Measurements from ENCODE around the gene GALNT18. TPM values are rescaled to one million over a fixed set of nuclear protein-coding genes. Genes with fewer than 3 reads are reported as not detected.

The GALNT18 gene
- total RNA-seq, 1 donor from 2014 or later: 11.7 TPM

GRCh38 chr11:11660363-11660740, 38.5 kb upstream of the GALNT18 start:
- Mint-ChIP-seq H3K36me3 (no peaks in the 10 kb centered on the region), H3K4me1 (ENCODE audit: unreplicated experiment) (no peaks in the 10 kb centered on the region), H3K27me3 (peaks cover 33% of the 10 kb centered on the region), H3K27ac (no peak overlapping the region), H3K4me3 (no peak overlapping the region), H3K9me3 (no peaks in the 10 kb centered on the region)
- TF ChIP-seq, protein P1, sequence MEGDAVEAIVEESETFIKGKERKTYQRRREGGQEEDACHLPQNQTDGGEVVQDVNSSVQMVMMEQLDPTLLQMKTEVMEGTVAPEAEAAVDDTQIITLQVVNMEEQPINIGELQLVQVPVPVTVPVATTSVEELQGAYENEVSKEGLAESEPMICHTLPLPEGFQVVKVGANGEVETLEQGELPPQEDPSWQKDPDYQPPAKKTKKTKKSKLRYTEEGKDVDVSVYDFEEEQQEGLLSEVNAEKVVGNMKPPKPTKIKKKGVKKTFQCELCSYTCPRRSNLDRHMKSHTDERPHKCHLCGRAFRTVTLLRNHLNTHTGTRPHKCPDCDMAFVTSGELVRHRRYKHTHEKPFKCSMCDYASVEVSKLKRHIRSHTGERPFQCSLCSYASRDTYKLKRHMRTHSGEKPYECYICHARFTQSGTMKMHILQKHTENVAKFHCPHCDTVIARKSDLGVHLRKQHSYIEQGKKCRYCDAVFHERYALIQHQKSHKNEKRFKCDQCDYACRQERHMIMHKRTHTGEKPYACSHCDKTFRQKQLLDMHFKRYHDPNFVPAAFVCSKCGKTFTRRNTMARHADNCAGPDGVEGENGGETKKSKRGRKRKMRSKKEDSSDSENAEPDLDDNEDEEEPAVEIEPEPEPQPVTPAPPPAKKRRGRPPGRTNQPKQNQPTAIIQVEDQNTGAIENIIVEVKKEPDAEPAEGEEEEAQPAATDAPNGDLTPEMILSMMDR (conservative IDR thresholded peaks at IDR 0.05): no peak
- no peak for DNase-seq (ENCODE audit: extremely low spot score, unreplicated experiment)

- DNase-seq (ENCODE audit: extremely low spot score, unreplicated experiment): no peak
- Mint-ChIP-seq H3K9me3 (no peaks in the 10 kb centered on the region), H3K36me3 (no peaks in the 10 kb centered on the region), H3K4me3 (no peak overlapping the region), H3K27ac (no peak overlapping the region), H3K4me1 (ENCODE audit: unreplicated experiment) (no peaks in the 10 kb centered on the region), H3K27me3 (peaks cover 39% of the 10 kb centered on the region)
- TF ChIP-seq, protein P1 (conservative IDR thresholded peaks at IDR 0.05): peak; percentile 47
Observed at GRCh38 chr11:11659567-11660362, 38.0 kb upstream of the GALNT18 start.

- Mint-ChIP-seq H3K27ac (no peak overlapping the region), H3K9me3 (no peaks in the 10 kb centered on the region), H3K4me3 (no peak overlapping the region), H3K27me3 (peaks cover 26% of the 10 kb centered on the region), H3K4me1 (ENCODE audit: unreplicated experiment) (no peaks in the 10 kb centered on the region), H3K36me3 (no peaks in the 10 kb centered on the region)
- no peak for DNase-seq (ENCODE audit: extremely low spot score, unreplicated experiment)
- TF ChIP-seq, protein P1 (conservative IDR thresholded peaks at IDR 0.05): no peak
Observed at GRCh38 chr11:11657218-11657955, 35.6 kb upstream of the GALNT18 start.

DNA sequence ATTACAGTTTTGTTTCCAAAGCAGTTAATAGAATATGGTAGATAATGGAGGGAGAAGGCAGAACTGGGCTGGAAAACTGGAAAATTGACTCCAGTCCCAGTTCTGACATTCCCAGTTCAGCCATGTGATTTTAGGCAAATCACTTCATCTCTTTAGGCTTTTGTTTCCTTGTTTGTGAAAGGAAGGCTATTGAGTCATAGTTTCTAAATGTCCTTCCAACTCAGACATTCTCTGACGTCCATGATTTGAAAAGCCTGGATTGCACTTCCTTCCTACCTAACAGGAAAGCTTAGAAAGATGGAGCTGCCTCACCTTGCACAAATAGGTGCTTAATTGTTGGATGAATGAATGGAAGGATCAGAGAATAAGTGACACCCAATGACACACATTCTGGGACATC, 19.8 kb upstream of the GALNT18 start:
- peaks cover 22% of the 10 kb centered on the region for H3K27me3 Mint-ChIP-seq
- H3K27ac Mint-ChIP-seq: no peak overlapping the region

DNA sequence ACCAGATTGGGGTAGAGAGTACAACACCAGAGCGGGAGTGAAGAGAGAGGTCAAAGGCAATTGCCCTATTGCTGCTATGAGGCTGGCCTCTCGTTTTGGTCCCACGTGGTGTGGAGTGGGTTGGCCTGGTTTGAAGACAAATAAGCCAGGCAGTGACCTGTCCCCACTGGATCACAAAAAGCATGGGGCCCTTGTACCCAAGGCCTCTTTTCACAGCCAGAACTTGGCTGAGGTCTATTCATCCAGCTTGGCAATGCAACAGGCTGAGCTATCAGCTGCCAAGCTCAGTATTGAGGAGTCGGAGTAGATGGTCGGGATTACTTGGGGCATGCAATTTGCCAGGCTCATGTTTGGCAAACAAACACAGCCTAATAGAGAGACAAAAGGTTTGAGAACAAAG, 19.2 kb upstream of the GALNT18 start:
- no peak for DNase-seq (ENCODE audit: extremely low spot score, unreplicated experiment)
- TF ChIP-seq, protein P1 (conservative IDR thresholded peaks at IDR 0.05): no peak
- H3K4me3 Mint-ChIP-seq: no peak overlapping the region
- no peaks in the 10 kb centered on the region for H3K4me1 Mint-ChIP-seq (ENCODE audit: unreplicated experiment)
- H3K36me3 Mint-ChIP-seq: no peaks in the 10 kb centered on the region
- H3K27ac Mint-ChIP-seq: no peak overlapping the region
- peaks cover 20% of the 10 kb centered on the region for H3K27me3 Mint-ChIP-seq
- H3K9me3 Mint-ChIP-seq: no peaks in the 10 kb centered on the region

More for the DNA sequence above, 19.8 kb upstream of the GALNT18 start:
- Mint-ChIP-seq H3K4me1 (ENCODE audit: unreplicated experiment) (no peaks in the 10 kb centered on the region), H3K9me3 (no peaks in the 10 kb centered on the region), H3K4me3 (no peak overlapping the region), H3K36me3 (no peaks in the 10 kb centered on the region)
- TF ChIP-seq, protein P1 (conservative IDR thresholded peaks at IDR 0.05): no peak
- no peak for DNase-seq (ENCODE audit: extremely low spot score, unreplicated experiment)

Data from type B pancreatic cell (in vitro differentiated cells).